M059J (cell line): ENCODE data around the gene INPP5B. TPM values are rescaled to one million over a fixed set of nuclear protein-coding genes. Genes with fewer than 3 reads are reported as not detected.
"Not testable (repeated sequence)": the region's sequence is repeated elsewhere in the genome, so short reads cannot be mapped to it uniquely, and the experiment has no call there.

Experiments
- DNase-seq: peaks from one replicate; pipeline ENCODE4 v3.0.0-alpha.2; 2012; ENCODE audit warnings: low read depth
- total RNA-seq: library from RNA; depleted of rRNA; stranded (reverse); fragments of >200 nt; shearing (Covaris generic); gene quantifications from 2 replicates; pipeline ENCODE4 v1.2.3, GENCODE V29; 2014; rRNA removed

INPP5B gene
- 6.3 and 8.5 TPM in 2 replicates for total RNA-seq

DNA sequence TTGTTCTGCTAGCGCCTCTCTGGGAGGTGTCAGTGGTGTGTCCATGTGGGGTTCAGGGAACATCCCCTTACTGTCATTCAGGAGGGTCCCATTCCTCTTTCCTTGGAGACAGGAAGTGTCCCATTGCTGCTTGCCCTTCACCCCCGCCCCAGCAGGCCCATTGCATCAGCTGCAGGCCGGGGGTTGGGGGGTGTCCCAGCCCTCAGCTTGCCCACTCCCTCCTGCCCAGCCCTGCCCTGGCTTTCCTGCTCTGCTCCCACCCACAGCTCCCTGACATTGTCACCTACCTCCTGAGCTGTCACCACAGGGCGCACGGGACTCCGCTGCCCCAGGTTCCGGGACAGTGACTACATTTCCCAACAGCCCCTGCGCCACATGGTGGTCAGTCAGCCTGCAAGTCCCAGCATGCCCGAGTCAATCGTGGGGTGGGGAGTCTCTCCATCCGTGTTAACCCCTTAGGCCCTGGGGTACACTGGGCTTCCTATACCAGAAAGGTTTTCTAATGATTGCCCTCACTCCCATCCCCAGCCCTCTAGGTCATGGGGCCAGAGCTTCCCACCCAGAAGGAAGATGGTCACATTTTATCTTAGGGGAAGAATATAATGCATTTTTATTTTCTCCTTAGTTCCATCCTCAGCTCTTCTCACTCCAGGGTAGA lies at the start of gene INPP5B:
INPP5B (minus strand) TSS at position 351 of the 658 bp plus-strand sequence. CDS start 745 bp downstream, outside the sequence.
- no peak for DNase-seq

DNA sequence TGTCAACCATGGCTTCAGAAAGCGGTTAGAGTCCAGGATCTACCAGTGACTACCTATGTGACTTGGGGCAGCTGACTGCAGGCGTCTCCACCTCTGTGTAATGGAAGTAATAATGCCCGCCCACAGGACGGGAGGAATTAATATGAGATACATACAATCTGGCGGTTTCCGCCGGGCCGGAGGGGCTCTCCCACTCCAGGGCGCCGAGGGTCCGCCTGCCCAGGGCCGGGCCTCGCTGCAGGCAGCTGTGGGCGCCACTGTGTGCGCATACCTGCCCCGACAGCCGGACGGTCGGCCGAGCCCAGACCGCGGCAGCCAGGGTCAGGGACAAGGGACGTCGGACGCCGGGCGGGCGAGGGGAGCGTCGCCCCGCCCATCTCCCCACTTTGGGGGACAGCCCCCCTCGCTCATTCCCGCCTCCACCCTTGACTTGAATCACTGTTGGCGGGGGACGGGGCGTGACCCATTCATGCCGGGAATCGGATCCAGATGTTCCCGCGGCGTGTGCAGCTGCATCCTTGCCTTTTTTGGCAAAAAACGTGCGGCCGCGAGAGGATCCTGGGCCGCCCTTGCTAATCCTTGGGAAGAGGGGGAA lies 49.0 kb upstream of the INPP5B start:
- no peak for DNase-seq

DNA sequence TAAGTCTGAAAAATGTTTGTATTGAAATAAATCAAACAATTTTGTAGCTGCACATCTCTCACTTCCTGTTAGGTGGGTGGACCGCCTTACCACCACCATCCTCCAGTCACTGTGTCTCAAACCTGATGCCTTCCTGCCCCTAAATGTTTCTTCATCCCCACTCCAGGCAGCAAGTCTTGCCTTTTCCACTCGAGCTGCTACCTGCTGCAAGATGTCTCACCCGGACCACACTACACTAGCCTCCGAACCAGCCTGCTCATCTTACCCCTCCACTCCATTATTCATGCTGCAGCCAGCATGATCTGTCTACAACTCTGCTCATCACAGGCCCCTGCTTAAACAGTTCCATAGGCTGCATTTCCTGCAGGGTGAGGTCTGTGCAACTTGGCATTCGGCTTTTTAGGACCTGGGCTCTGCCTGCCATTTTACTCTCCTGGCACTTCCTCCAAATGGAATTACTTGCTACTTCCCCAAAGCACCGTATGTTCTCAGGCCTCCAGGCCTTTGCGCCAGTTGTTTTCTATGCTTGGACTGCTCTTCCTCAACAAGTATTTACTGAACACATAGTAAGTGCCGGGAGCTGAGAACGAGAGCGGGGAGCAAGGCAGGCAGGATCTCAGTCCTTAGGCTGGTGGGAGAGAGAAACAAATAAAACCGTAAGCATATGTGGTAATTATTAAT lies 48.2 kb upstream of the INPP5B start:
- no peak for DNase-seq

DNA sequence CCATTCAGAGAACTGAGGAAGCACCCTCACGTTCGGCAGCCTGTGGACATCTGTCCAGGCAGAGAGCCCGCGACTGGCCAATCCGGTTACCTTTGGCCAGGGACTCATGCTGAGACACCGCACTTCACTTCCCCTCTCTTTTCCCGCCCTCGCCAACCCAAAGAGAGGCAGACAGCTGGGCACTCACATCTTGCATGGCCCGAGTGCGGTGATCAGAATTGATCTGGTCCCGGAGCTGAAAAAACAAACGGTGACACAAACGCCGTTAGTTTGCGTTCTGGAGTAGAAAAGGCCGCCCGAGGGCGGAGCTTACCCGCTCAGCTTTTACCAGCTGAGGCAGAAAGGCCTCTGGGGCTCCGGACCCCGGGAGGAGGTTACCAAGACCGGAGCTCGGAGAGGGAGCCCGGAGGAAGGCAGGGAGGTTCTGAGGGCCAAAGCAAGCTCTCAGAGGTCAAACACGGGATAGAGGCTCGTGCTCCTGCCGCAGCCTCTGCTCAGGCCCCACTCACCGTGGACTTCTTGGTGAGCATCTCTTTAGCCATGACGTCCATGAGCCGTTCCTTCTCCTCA lies 42.6 kb upstream of the INPP5B start:
- DNase-seq = peak; percentile 59

DNA sequence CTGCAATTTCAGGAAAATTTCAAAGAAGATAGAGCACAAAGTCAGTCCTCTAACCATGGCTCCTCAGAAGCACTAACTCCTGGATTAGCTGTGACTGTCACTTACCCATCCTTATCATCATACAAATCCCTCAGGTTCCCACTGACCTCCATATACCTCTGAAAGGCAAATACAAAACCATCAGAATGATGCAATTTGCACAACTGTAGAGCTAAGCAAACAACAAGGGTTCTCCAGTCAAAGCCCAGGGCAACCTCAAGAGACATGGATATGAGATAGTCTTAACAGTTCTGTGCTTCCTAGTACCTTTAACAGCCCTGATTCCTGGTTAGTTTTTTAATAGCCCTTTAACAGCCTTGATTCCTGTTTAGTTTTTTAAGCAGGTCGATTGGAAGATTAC lies 40.8 kb upstream of the INPP5B start:
- DNase-seq = no peak

DNA sequence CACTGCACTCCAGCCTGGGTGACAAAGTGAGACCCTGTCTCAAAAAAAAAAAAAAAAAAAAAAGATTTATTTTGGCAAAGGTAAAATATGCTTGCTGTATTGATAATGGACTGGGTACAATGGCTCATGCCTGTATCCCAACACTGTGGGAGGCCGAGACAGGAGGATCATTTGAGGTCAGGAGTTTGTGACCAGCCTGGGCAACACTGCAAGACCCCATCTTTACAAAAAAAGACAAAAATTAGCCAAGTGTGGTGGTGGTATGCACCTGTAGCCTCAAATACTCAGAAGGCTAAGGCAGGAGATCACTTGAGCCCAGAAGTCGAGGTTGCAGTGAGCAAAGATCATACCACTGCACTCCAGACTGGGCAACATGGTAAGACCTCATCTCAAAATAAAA lies 36.7 kb upstream of the INPP5B start:
- no peak for DNase-seq

DNA sequence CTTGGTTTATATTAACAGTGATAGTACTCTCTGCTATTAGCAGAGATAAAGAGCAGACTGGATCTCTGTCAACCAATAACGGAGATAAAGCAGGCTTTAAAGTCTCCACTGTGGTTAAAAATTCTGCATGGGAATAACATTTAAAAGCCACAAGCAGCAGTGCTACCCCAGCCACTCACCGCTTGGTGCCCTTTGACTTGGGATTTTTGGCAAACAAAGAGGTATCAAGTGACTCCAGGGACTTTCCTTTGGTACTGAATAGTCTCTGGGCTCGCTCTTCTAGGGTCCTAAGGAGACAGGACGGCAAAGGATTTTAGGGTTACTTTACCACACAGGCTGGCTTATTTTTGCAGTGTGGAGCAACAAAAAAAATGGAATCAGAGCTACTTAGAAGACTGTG lies 31.7 kb upstream of the INPP5B start:
- no peak for DNase-seq

DNA sequence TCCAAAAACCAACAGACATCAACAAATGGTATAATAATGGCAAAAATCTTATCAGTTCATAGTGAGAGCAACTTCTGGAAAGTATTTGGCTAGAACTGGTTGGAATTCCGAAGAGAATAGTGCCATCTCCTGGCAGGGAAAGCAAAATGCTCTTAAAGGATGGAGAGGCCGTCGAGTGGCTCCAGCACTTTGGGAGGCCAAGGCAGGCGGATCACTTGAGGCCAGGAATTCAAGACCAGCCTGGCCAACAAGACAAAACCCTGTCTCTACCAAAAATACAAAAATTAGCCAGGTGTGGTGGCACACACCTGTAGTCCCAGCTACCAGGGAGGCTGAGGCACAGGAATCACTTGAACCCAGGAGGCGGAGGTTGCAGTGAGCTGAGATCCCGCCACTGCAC lies 28.2 kb upstream of the INPP5B start:
- peak; percentile 51 for DNase-seq

DNA sequence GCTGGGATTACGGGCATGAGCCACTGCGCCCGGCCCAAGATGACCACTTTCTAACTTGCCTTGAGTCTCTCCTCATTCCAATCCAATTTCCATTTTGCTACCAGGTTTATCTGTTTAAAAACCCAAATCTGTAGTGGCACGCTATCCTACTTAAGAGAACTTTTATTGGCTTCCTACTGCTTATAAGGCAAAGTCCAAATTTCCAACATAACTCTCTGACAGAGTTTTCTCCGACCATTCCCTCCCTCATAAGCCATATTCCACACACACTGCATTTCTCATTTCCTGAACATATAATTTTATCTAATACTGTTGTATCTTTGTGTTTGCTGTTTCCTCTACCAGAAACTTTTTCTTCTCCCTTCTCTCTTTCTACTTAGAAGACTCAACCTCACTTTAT lies 27.7 kb upstream of the INPP5B start:
- no peak for DNase-seq

DNA sequence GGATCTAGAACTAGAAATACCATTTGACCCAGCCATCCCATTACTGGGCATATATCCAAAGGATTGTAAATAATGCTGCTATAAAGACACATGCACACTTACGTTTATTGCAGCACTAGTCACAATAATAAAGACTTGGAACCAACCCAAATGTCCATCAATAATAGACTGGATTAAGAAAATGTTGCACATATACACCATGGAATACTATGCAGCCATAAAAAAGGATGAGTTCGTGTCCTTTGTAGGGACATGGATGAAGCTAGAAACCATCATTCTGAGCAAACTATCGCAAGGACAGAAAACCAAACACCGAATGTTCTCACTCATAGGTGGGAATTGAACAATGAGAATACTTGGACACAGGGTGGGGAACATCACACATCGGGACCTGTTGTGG lies 26.8 kb upstream of the INPP5B start:
- DNase-seq = not testable (repeated sequence)

DNA sequence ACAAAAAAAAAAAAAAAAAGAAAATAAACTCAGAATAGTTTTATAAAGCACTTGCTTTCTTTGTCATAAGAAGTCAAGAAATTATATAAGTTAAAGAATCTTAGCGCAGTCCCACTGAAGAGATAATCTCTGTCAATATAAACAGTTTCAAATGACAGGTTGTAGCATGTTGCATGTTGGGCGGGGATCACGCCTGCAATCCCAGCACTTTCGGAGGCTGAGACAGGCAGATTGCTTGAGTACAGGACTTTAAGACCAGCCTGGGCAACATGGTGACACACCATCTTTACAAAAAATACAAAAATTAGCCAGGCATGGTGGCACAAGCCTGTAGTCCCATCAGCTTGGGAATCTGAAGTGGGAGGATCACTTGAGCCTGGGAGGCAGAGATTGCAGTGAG lies 18.4 kb upstream of the INPP5B start:
- DNase-seq = no peak

DNA sequence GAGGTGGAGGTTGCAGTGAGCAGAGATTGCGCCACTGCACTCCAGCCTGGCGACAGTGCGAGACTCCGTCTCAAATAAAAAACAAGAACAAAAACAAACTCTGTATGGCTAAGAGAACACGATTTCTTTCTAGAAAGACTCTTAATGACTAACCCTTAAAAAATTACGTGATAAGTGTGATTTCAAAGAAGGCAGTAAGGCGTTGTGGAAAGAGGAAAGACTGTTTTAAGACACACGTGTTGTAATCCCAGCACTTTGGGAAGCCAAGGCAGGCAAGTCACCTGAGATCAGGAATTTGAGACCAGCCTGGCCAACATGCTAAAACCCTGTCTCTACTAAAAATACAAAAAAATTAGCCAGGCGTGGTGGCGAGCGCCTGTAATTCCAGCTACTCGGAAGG lies 17.3 kb upstream of the INPP5B start:
- not testable (repeated sequence) for DNase-seq

DNA sequence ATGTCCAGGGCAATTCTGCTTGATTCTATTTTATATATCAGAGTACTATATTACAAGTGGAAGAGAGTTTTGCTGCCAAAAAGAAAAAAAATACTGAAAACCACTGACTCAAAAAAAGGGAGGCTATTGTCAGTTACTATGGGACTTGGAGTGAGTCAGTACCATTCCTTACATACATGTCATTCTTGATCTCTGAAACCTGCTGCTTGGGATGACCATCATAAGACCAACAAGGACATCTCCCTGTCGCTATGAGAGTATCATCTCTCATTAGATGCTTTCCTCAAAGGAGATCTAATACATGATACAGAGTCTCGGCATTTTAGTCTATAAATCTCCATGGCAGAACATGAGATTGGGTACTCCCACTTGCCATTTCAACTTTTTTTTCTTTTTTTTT lies 11.8 kb upstream of the INPP5B start:
- peak; percentile 82 for DNase-seq

DNA sequence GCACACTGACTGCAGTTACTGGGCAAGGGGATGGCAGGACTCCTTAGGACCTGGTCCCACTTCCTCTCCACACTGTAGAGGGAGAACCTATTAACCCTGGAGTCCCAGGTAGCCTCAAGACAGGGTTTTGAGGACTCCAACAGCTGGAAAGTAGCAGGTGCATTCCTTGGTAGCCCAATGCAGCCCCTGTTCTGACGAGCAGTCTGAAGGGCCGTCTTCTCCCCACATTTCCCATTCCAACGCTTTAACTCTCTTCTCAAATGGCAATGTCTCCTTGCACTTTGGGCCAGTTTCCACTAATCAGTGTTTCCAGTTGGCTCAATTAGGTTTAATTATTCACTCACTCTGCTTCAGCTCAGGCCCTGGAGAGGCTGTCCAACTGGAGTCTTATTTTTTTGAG lies 8.8 kb upstream of the INPP5B start:
- DNase-seq = no peak

DNA sequence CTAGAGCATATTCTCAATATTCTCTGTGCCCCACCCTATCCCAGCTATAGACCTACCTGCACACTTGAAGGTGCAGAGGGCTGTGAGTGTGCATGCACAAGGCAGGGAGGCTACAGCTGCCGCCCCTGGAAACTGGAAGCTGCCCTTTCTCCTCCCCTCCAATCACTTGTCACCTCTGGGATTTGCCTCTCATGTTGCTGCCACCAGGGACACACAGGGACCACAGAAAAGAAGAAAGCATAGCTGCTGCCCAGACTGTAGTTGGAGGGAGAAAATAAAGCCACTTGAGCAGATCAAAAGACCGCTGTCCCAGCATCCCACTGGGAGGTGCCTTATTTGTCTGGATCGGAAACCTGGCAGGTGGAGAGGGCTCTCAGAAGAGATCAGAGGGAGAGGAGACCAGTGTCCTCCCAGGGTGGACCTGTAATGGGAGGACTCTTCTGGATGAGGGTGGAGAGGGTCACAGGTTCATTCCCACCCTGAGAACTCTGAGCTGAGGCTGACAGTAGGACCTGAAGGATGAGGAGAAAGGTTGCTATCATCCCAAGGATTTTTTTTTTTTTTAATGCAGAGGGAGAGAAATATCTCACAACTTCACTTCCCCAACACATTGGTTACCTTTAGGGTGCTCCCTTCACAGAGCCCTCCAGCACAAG lies 7.6 kb upstream of the INPP5B start:
- DNase-seq = no peak

DNA sequence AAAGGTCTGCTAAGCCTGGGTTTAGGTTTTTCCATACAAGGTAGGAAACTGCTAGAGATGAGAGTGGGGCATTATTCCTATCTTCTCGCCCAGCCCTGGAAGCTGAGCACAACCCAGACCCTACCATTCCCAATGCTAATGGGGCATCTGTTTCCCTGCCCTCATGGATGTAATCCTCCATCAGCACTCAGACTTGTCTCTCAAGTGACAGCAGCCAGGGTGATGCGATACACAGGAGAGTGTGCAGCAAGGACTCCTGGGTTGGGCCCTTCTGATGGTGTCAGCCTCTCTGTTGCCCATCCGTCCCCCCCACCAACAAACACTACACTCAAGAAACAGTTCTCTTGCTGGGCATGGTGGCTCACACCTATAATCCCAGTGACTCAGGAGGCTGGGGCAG lies 5.9 kb upstream of the INPP5B start:
- no peak for DNase-seq

DNA sequence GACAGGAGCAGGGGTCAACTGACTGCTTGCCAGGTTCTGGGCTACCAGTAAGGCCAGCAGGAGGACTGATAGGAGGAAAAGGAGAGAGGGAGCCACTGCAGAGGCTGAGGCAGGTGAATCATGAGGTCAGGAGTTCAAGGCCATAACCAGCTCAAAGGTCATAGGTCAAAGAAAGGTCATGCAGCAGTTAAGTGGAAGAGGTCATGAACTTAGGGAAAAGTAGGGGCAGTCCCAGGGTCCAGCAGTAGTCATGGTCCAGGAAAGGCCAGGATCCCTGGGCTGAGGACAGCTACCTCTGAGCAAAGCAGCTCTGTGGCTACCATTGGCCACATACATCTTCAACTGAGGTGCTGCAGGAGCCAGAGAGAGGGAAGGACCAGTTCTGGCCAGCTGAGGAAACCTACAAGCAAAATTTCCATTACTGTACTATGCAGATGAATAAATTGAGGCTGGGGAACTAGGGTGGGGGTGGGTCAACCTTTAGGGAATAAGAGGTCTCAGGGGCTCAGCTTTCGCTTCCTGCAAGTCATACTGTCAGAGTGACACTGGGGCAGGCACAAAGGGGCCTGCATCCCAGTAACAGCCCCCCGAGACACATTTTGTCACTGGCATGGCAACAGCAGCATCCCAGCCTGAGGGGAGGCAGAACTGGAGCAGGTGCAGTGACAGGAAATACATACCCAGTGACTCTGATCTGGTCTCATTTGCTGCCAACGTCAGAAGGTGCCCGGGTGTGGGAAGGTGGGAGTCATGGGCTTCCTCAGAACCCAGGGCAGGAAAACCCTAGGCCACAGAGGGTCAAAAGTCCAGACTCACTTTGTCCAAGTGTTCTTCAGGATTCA lies 5.2 kb upstream of the INPP5B start:
- DNase-seq = no peak

DNA sequence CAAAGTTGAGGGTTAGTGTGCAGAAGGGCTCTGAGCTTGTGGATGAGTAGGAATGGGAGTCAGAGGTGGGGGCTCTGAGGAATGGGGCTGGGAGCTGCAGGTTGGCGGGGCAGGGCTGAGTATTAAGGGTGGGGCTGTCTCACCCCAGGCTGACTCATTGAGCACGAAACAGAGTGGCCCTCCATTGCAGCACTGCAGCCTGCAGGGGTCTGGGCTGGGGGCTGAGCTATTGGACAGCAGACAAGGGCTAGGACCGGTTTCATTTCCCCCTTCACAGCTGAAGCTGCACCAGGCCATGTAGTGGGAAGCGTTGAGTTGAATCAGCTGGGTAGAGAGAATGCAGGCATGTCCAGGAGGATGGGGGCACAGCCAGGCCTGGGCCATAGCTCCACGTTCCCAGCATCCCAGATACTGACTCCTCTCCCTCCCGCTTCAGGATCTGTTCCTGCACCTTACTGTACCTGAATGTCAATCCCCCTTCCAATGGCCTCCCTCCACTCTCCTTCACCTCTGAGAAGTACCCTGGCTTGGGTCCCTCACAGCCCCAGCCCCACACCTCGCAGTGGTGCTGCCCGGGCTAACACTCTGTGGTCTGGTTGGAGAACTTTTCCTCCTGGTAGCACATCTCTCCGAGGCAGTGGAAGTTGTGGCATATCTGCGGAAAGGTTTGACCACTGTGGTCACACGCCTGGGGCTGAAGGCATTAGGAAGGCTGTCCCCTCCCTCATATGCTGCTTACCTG lies 4.4 kb upstream of the INPP5B start:
- DNase-seq = no peak

DNA sequence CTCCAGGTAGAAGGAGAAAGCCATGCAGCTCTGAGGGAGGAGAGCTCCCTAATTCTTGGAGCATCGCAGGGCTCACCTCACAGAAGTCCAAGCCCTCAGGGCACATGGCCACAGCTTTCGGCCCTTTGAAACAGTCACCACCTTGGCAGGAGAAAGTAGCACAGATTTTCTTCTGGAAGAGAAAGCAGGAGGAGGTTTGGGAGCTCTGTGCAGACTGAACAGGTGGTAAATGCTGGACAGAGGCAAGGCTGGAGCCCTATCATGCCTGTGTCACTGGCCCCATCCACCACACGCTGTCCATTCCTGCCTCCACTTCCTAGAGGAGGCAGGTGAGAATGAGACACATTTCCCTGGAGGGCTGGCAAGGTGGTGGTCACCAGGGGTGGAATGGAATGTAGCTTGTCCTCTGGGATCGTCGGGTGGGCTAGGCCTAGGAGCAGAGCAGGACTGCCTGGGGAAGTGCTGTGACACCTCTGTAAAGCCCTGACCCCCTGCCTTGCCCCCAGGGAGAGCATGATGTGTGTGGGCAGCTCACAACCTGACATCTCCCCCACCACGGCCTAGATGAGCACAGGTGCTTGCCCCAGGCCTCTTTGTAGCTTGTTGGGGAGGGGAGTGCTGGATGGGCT lies 2.8 kb upstream of the INPP5B start:
- DNase-seq = peak; percentile 60

DNA sequence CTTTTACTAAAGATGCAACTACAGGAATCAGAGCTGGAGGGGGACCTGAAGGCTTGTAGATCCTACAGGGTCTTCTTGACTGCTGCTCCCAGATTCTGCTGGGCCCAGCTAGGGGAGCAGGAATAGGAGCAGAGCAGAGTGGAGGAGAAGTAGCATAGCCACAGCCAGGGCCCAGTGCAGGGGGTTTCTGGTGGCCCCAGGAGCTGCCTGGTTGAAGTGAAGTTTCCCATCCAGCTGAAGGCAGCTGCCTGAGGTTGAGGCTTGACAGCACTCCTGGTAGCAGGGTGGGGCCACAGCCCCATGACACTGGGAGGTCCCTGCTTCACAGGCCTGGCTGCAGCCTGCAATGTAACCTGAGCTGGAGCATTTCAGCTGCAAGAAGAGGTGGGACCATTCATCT lies 2.0 kb upstream of the INPP5B start:
- no peak for DNase-seq
